Measurements from ENCODE around the gene CCDC197. TPM values are rescaled to one million over a fixed set of nuclear protein-coding genes. Genes with fewer than 3 reads are reported as not detected.

The CCDC197 gene
- 1.2 TPM for total RNA-seq
- long read RNA-seq, partial matches to known transcripts = 0 of 2 reads
- long read RNA-seq, other reads (novel, unspliced or antisense) = 2 of 2 reads

DNA sequence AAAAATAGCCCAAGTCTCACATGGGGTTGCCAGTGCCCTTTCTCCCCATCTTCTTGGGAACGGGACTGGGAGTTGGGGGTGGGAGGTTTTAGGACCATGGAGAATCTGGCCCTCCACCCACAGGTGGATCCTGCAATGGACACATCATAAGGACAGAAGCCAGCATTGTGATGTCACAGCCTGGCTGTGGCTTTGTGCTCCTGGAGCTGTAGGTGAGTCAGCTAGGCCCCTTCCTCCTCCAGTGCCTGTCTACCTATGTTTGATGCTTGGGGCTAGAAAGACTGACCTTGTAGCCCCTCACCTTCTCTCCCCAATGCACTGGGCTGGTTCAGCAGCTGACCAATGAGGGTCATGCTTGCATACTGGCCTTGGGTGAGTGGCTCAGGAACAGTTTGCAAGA is at the start of gene CCDC197:
Gene CCDC197 (plus strand): TSS at position 220 of the 400 bp plus-strand sequence. CDS start 831 bp downstream, outside the sequence.
- intact Hi-C loops (cut with micrococcal nuclease) = loop anchor here (5.0 kb wide), 1 partner anchor 55 kb away; no protein-coding TSS in a partner anchor

DNA sequence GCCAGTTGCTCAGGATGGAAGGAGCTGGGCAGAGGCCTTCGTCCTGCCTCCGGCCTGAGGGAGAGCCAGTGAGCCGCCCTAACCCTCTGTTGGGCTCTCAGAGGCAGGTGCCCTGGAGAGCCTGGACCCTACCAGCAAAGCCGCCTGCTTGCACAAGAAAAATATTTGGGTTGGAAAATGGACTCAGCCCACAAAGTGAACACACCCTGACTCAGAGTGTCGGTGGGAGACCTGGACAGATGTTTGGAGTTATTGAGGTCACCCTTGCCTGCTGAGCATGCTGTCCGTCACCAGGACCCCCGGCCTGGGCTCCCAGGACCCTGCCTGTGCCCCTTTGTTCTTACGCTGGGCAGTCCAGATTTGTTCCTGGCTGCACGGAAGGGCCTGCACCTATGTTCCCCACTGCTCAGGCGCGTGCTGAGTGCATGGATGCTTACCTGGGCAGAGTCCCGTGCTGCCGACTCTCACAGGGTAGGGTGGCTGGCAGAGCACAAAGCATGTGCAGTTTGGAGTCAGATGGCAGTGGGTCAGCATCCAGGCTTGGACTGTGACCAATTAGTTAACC is 47.5 kb upstream of the CCDC197 start:
- peaks cover 97% of the 10 kb centered on the region for H3K36me3 ChIP-seq
- no peak for DNase-seq

More for the DNA sequence above, at the start of gene CCDC197:
- Histone ChIP-seq H3K27ac (replicated peaks) (no peak within 1 kb of the TSS), H3K27me3 (ENCODE audit: low read depth) (peaks cover 7% of the 10 kb centered on the region), H3K4me3 (no peak within 1 kb of the TSS), H3K36me3 (no peaks in the 10 kb centered on the region), H3K9me3 (replicated peaks) (no peaks in the 10 kb centered on the region), H3K4me1 (peaks cover 58% of the 10 kb centered on the region)
- no peak for DNase-seq
- TF ChIP-seq, protein P1, sequence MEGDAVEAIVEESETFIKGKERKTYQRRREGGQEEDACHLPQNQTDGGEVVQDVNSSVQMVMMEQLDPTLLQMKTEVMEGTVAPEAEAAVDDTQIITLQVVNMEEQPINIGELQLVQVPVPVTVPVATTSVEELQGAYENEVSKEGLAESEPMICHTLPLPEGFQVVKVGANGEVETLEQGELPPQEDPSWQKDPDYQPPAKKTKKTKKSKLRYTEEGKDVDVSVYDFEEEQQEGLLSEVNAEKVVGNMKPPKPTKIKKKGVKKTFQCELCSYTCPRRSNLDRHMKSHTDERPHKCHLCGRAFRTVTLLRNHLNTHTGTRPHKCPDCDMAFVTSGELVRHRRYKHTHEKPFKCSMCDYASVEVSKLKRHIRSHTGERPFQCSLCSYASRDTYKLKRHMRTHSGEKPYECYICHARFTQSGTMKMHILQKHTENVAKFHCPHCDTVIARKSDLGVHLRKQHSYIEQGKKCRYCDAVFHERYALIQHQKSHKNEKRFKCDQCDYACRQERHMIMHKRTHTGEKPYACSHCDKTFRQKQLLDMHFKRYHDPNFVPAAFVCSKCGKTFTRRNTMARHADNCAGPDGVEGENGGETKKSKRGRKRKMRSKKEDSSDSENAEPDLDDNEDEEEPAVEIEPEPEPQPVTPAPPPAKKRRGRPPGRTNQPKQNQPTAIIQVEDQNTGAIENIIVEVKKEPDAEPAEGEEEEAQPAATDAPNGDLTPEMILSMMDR (IDR thresholded peaks at IDR 0.05; ENCODE audit: borderline replicate concordance) = no peak

DNA sequence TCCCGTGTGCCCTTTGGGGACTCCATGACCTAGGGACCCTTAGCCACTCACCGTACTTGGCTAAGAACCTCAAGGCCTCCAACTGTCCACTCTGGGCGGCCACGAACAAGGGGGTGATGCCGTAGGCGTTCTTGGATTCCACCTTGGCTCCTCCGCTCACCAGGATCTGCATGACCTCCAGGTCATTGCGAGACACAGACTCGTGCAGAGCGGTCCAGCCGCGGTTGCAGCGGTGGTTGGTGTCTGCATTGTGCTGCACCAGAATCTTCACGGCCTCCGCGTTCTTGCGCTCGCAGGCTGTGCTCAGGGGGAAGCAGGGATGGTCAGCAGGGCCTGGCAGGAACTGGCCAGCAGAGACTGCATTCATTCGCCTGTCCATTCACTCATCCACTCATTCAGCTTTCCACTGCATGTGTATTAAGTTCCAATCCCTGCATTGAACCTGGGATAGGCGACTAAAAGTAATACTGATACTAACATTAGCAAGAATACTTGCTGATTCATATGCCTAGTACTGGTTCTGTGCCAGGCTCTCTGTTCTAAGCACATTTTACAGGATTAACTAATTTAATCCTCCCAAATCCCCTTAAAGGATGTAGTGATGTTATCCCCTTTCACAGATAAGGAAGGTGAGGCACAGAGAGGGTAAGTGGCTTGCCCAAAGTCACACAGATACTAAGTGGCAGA is 46.0 kb upstream of the CCDC197 start:
- no peak for DNase-seq
- no peak overlapping the region for H3K4me3 ChIP-seq
- H3K27ac ChIP-seq (replicated peaks) = no peak overlapping the region
- no peaks in the 10 kb centered on the region for H3K9me3 ChIP-seq (replicated peaks)
- intact Hi-C loops (cut with micrococcal nuclease) = no loop called here
- TF ChIP-seq, protein P1 (IDR thresholded peaks at IDR 0.05; ENCODE audit: borderline replicate concordance) = no peak
- peaks cover 69% of the 10 kb centered on the region for H3K4me1 ChIP-seq
- H3K27me3 ChIP-seq (ENCODE audit: low read depth) = no peaks in the 10 kb centered on the region
- peaks cover 95% of the 10 kb centered on the region for H3K36me3 ChIP-seq

More for the DNA sequence above, 47.5 kb upstream of the CCDC197 start:
- Histone ChIP-seq H3K27me3 (ENCODE audit: low read depth) (no peaks in the 10 kb centered on the region), H3K4me3 (no peak overlapping the region), H3K4me1 (peaks cover 69% of the 10 kb centered on the region), H3K27ac (replicated peaks) (no peak overlapping the region), H3K9me3 (replicated peaks) (no peaks in the 10 kb centered on the region)
- intact Hi-C loops (cut with micrococcal nuclease) = no loop called here
- TF ChIP-seq, protein P1 (IDR thresholded peaks at IDR 0.05; ENCODE audit: borderline replicate concordance) = no peak

- no peak for DNase-seq
- H3K27me3 ChIP-seq (ENCODE audit: low read depth) = no peaks in the 10 kb centered on the region
- intact Hi-C loops (cut with micrococcal nuclease) = no loop called here
- H3K4me3 ChIP-seq = no peak overlapping the region
- TF ChIP-seq, protein P1 (IDR thresholded peaks at IDR 0.05; ENCODE audit: borderline replicate concordance) = no peak
- peaks cover 92% of the 10 kb centered on the region for H3K36me3 ChIP-seq
- peak overlapping the region; percentile 19 for H3K27ac ChIP-seq (replicated peaks)
- H3K4me1 ChIP-seq = peaks cover 69% of the 10 kb centered on the region
- H3K9me3 ChIP-seq (replicated peaks) = no peaks in the 10 kb centered on the region
Measured at GRCh38 chr14:93951635-93952540, 45.2 kb upstream of the CCDC197 start.

DNA sequence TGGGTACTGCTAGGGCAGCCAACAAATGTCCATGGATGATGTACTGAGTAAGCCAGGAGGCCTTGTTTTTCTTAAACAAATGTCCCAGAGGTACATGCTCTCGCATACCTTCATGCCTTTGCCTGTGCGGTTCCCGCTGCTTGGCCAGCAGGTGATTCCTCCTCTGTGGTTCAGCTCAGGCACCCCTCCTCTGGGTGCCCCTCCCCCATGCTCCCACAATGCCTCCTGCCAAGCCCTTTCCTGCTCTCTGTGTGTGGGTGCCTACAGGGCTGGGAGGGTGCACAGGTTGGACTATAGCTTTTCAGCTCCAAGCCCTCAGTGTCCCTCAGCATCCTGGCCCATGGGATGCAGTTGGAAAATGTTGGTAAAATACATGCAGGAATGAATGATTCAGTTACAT is 44.3 kb upstream of the CCDC197 start:
- TF ChIP-seq, protein P1 (IDR thresholded peaks at IDR 0.05; ENCODE audit: borderline replicate concordance) = no peak
- Histone ChIP-seq H3K9me3 (replicated peaks) (no peaks in the 10 kb centered on the region), H3K27ac (replicated peaks) (peak overlapping the region; percentile 19), H3K4me1 (peaks cover 69% of the 10 kb centered on the region), H3K36me3 (peaks cover 84% of the 10 kb centered on the region), H3K27me3 (ENCODE audit: low read depth) (no peaks in the 10 kb centered on the region), H3K4me3 (no peak overlapping the region)
- no peak for DNase-seq
- intact Hi-C loops (cut with micrococcal nuclease) = no loop called here

All from left ventricle myocardium inferior (tissue), 1 donor.